ENCODE results near the gene TPGS1.

Gene TPGS1

GRCh38 chr19:522726-523125, 15.4 kb downstream of the TPGS1 start:
- no peak for DNase-seq

- DNase-seq, result no peak
Measured at GRCh38 chr19:524062-524674, 16.9 kb downstream of the TPGS1 start.

GRCh38 chr19:525029-525428, 17.7 kb downstream of the TPGS1 start:
- DNase-seq, result no peak

- no peak for DNase-seq
Measured at GRCh38 chr19:525857-526419, 18.6 kb downstream of the TPGS1 start.

- no peak for DNase-seq
Measured at GRCh38 chr19:530134-531008, 23.1 kb downstream of the TPGS1 start.

GRCh38 chr19:531009-531752, 23.9 kb downstream of the TPGS1 start:
- DNase-seq, result peak; percentile 90

- DNase-seq, result no peak
Measured at GRCh38 chr19:531753-532560, 24.7 kb downstream of the TPGS1 start, which contains the start of gene CDC34. CDC34 (plus strand) TSS chr19:531760; CDS start chr19:531932, 172 bp downstream.

GRCh38 chr19:532561-533363, 25.5 kb downstream of the TPGS1 start:
- DNase-seq, result peak; percentile 79

GRCh38 chr19:533364-534058, 26.2 kb downstream of the TPGS1 start:
- DNase-seq, result no peak

- DNase-seq, result no peak
Measured at GRCh38 chr19:534088-534487, 26.8 kb downstream of the TPGS1 start.

GRCh38 chr19:535017-535835, 27.9 kb downstream of the TPGS1 start:
- no peak for DNase-seq

GRCh38 chr19:536031-536880, 29.0 kb downstream of the TPGS1 start:
- DNase-seq, result no peak

- no peak for DNase-seq
Measured at GRCh38 chr19:536881-537404, 29.6 kb downstream of the TPGS1 start.

- no peak for DNase-seq
Measured at GRCh38 chr19:538641-539428, 31.5 kb downstream of the TPGS1 start.

- no peak for DNase-seq
Measured at GRCh38 chr19:539429-540030, 32.2 kb downstream of the TPGS1 start.

GRCh38 chr19:540867-541637, 33.8 kb downstream of the TPGS1 start:
- no peak for DNase-seq

GRCh38 chr19:541699-542098, 34.4 kb downstream of the TPGS1 start:
- no peak for DNase-seq
